WTC11 (cell line): ENCODE results near the gene POC1A.
"Not testable (repeated sequence)": the region's sequence is repeated elsewhere in the genome, so short reads cannot be mapped to it uniquely, and the experiment has no call there.

Experiments
- GABPB1 ChIP-seq: sonication (generic); formaldehyde crosslinking; IDR thresholded peaks from 2 replicates; pipeline ENCODE4 v1.8.1; 2023; ENCODE audit warnings: mild to moderate bottlenecking, missing genetic modification reagents
- TF ChIP-seq, protein P1 (sequence below): fragments of 200-600 bp; IDR thresholded peaks from 2 replicates; pipeline ENCODE4 v1.8.0; 2022; ENCODE audit warnings: antibody characterized with exemption

DNA sequence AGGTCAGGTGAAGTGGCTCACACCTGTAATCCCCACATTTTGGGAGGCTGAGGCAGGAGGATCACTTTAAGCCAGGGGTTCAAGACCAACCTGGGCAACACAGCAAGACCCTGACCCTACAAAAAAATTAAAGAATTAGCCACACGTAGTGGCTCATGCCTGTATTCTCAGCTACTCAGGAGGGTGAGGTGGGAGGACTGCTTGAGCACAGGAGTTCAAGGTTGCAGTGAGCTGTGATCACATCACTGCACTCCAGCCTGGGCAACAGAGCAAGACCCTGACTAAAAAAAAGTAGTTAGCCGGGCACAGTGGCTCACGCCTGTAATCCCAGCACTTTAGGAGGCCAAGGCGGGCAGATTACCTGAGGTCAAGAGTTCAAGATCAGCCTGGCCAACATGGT lies 2.2 kb downstream of the POC1A start:
- TF ChIP-seq, protein P1, sequence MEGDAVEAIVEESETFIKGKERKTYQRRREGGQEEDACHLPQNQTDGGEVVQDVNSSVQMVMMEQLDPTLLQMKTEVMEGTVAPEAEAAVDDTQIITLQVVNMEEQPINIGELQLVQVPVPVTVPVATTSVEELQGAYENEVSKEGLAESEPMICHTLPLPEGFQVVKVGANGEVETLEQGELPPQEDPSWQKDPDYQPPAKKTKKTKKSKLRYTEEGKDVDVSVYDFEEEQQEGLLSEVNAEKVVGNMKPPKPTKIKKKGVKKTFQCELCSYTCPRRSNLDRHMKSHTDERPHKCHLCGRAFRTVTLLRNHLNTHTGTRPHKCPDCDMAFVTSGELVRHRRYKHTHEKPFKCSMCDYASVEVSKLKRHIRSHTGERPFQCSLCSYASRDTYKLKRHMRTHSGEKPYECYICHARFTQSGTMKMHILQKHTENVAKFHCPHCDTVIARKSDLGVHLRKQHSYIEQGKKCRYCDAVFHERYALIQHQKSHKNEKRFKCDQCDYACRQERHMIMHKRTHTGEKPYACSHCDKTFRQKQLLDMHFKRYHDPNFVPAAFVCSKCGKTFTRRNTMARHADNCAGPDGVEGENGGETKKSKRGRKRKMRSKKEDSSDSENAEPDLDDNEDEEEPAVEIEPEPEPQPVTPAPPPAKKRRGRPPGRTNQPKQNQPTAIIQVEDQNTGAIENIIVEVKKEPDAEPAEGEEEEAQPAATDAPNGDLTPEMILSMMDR: not testable (repeated sequence)
- not testable (repeated sequence) for TF ChIP-seq GABPB1 (CRISPR knock-in tag)
